Brain microvascular endothelial cell (primary cell): Measurements from ENCODE around the gene SH3GL1.

Experiments
- DNase-seq: peaks from one replicate; pipeline ENCODE4 v3.0.0-alpha.2; 2020
- H3K27ac ChIP-seq: fragments of 250-450 bp; sonication (Bioruptor Pico); 2 replicates; pipeline ENCODE4 v1.5.1; 2020; ENCODE audit warnings: mild to moderate bottlenecking, moderate library complexity
- H3K27me3 ChIP-seq: fragments of 250-450 bp; sonication (Bioruptor Pico); replicated peaks from 2 replicates; pipeline ENCODE4 v1.5.1; 2020; ENCODE audit warnings: mild to moderate bottlenecking
- H3K36me3 ChIP-seq: fragments of 250-450 bp; sonication (Bioruptor Pico); replicated peaks from 2 replicates; pipeline ENCODE4 v1.5.1; 2020; ENCODE audit warnings: mild to moderate bottlenecking
- H3K4me3 ChIP-seq: 2 replicates; pipeline ENCODE4 v1.5.1; 2011; ENCODE audit warnings: low read depth, mild to moderate bottlenecking, control low read depth, low read length, moderate library complexity
- in situ Hi-C: cut with HindIII; loops from 2 replicates; pipeline ENCODE4 v1.10.0; 2017; ENCODE audit warnings: low sequenced_read_pairs, low pct_ligation_motif_present
- TF ChIP-seq, protein P1 (sequence below): IDR thresholded peaks from 2 replicates; pipeline ENCODE4 v1.5.1; 2011; ENCODE audit warnings: low read depth, mild to moderate bottlenecking, moderate library complexity, low read length, control low read depth, inconsistent platforms; ENCODE audit errors: missing control alignments

The SH3GL1 gene

DNA sequence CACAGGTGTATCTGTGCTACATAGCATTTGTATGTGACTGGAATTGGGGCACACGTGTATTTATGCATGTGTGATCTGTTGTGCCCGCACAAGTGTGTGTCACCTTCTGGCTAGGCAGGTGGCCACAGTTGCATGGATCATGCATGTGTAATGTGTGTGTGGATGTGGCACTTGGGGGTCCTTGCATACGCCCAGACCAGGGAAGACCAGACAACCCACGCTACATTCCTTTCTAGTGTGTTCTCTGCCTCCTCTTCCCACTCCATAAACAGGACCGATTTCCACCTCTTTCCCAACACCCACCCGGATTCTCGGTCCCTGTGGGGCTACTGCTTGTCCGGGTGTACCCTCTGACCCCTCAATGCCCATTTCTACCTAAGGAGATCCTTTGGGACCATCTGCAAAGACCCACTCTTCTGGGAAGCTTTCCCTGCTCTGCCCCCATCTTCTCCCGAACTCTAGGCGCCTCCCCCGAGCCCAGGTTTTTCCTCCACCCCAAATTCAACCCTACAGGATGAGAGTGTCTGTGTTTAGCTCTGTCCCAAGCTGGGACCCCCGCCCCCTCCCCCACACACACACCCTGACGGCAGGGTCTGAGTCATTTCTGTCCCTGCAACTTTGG, 74.0 kb downstream of the SH3GL1 start:
- Histone ChIP-seq H3K27me3 (no peaks in the 10 kb centered on the region), H3K36me3 (no peaks in the 10 kb centered on the region), H3K27ac (no peak overlapping the region), H3K4me3 (no peak overlapping the region)
- in situ Hi-C loops = no loop called here
- no peak for DNase-seq
- TF ChIP-seq, protein P1, sequence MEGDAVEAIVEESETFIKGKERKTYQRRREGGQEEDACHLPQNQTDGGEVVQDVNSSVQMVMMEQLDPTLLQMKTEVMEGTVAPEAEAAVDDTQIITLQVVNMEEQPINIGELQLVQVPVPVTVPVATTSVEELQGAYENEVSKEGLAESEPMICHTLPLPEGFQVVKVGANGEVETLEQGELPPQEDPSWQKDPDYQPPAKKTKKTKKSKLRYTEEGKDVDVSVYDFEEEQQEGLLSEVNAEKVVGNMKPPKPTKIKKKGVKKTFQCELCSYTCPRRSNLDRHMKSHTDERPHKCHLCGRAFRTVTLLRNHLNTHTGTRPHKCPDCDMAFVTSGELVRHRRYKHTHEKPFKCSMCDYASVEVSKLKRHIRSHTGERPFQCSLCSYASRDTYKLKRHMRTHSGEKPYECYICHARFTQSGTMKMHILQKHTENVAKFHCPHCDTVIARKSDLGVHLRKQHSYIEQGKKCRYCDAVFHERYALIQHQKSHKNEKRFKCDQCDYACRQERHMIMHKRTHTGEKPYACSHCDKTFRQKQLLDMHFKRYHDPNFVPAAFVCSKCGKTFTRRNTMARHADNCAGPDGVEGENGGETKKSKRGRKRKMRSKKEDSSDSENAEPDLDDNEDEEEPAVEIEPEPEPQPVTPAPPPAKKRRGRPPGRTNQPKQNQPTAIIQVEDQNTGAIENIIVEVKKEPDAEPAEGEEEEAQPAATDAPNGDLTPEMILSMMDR = no peak

DNA sequence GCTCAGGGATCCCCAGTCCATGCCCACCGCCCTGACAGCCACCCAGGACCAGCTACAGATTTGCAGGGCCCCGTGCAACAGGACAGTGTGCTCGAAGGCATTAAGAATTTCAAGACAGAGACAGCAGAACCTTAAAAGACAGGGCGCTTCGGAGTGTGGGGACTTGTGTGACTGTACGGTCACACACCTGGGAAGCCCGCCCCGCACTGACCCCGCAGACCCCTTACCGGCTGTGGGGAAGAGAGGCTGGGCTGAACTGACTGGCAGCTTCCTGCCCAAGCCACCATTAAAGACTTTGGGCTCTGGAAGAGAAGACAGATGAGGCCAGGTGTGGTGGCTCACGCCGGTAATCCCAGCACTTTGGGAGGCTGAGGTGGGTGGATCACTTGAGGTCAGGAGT, 76.1 kb downstream of the SH3GL1 start:
- Histone ChIP-seq H3K4me3 (no peak overlapping the region), H3K27me3 (no peaks in the 10 kb centered on the region), H3K36me3 (no peaks in the 10 kb centered on the region), H3K27ac (no peak overlapping the region)
- no peak for DNase-seq
- in situ Hi-C loops = no loop called here
- TF ChIP-seq, protein P1 = no peak

DNA sequence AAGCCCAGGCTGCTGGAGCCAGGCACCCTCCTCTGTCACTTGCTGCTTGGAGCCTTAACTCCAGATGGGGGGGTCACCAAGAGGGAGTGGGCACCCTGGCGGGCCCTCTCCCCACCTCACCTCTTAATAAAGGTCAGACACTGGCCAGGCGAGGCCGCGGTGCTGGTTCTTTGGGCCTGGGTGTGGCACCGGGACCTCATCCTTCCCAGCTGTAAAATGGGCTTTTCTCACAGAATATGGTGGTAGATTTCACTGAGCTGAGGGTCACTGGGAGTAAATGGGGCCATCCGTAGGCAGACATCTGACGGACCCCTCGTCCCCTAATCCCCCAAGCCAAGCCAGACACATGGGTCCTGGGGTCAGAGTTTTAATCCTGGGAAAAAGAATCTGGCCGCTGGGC, 76.7 kb downstream of the SH3GL1 start:
- Histone ChIP-seq H3K27ac (no peak overlapping the region), H3K4me3 (no peak overlapping the region), H3K27me3 (no peaks in the 10 kb centered on the region), H3K36me3 (no peaks in the 10 kb centered on the region)
- in situ Hi-C loops = no loop called here
- DNase-seq = no peak
- TF ChIP-seq, protein P1 = no peak

DNA sequence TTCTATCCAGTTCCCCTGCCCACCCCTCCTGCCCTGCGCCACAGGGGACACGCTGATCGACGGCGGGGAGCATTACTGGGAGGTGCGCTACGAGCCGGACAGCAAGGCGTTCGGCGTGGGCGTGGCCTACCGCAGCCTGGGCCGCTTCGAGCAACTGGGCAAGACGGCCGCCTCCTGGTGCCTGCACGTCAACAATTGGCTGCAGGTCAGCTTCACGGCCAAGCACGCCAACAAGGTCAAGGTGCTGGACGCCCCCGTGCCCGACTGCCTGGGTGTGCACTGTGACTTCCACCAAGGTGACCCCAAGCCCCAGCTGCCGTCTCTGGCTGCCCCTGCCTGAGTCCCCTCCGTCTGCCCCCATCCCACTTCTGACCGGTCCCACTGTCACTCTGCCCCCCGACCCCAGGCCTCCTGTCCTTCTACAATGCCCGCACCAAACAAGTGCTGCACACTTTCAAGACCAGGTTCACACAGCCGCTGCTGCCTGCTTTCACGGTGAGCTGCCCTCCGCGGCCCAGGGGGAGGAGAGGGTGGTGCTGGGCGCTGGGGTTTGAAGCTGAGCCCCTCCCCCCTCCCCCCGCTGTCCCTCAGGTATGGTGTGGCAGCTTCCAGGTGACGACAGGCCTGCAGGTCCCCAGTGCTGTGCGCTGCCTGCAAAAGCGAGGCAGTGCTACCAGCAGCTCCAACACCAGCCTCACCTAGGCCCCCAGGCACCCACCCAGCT, 77.2 kb downstream of the SH3GL1 start:
- H3K27ac ChIP-seq = no peak overlapping the region
- no peaks in the 10 kb centered on the region for H3K27me3 ChIP-seq
- no peak for DNase-seq
- TF ChIP-seq, protein P1 = no peak
- peaks cover 2% of the 10 kb centered on the region for H3K36me3 ChIP-seq
- H3K4me3 ChIP-seq = no peak overlapping the region
- in situ Hi-C loops = no loop called here

DNA sequence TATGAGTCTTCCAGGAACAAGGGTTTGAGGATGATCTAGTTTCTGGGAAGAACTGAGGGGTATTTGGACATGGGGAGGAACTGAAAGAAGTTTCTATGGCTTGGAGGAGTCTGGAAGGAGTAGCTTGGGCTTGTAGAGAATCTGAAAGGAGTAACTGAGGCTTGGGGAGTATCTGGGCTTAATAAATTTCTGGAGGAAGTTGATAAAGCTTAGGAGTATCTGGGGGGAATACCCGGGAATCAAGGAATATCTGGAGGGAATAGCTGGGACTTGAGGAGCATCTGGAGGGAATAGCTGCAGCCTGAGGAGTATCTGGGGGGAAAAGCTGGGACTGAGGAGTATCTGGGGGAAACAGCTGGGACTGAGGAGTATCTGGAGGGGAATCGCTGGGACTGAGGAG, 79.9 kb downstream of the SH3GL1 start:
- TF ChIP-seq, protein P1 = no peak
- Histone ChIP-seq H3K27ac (no peak overlapping the region), H3K4me3 (no peak overlapping the region), H3K27me3 (no peaks in the 10 kb centered on the region), H3K36me3 (peaks cover 4% of the 10 kb centered on the region)
- in situ Hi-C loops = no loop called here
- no peak for DNase-seq
